ENCODE data around the gene CPED1.
"Not testable (repeated sequence)": the region's sequence is repeated elsewhere in the genome, so short reads cannot be mapped to it uniquely, and the experiment has no call there.

The CPED1 gene

DNA sequence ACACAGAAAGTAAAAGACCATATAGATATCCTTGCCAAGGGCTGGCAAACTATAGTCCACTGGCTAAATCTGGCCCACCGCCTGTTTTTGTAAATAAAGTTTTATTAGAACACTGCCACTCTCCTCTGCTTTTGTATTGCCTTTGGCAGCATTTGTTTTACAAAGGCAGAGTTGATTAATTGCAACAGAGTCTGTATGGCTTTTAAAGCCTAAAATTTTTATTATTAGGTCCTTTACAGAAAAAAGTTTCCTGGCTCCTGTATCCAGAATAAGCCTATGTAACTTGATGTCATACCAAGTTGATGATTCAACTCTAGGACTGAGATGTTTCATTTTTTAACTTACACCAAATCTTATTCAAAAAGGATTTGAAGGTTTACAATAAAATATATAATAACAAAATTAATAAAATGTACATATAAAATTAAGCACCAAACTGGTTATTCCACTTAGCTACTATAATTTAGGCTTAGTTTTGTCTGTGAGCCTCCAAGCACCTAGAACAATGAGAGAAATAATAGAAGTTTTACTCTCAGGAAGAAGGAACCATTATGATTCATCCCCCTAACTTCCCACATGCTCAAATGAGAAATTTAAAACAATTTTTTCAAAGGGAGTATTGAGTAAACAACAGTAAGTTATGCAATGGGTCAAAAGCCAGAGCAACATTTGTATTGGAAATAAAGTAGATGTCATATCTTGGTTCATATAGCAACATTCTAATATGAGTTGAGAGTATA is 31.9 kb downstream of the CPED1 start:
- DNase-seq (ENCODE audit: low spot score) = no peak

DNA sequence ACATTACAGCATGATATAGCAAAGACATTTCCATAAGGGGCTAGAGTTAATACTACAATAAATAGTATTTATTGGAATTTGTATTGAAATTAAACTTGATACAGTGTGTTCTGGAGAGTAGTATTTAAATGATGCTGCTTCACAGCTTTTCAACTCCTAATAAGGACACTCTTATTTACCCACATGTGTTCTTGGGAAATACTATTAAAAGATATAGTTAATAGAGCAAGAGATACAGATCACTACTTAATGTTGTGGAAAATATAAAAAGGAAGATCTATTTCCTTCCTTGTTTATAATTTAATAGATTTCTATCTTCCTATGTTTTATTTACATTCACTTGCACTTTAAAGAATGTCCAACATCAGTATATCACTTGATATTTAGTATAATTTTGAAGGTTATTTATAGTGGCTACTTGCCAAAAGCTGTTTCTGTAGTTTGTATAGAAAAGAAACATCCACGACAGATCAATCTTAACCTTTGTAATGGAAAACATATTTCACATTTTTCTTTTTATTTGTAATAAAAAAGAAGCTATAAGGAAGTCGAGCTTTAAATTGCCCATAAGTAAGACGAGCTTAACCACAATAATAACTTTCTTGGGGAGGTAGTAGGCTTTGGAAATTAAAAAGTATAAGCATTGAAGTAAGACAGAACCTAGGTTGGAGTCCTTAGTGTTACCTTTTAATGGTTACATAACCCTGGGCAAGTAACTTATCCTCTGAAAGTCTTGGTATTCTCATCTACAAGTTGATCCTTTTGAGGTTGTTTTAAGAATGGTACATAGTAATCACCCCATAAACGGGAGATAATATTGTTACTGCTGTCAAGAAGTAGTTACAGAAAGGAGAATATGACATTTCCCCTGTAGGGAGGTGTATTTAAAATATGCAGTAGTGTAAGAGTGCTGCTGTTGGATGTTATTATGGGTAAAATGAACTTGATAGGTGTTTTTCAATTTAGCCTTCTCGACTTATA is 32.8 kb downstream of the CPED1 start:
- no peak for DNase-seq (ENCODE audit: low spot score)

GRCh38 chr7:121023194-121023593 is 34.7 kb downstream of the CPED1 start:
- no peak for DNase-seq (ENCODE audit: low spot score)

DNA sequence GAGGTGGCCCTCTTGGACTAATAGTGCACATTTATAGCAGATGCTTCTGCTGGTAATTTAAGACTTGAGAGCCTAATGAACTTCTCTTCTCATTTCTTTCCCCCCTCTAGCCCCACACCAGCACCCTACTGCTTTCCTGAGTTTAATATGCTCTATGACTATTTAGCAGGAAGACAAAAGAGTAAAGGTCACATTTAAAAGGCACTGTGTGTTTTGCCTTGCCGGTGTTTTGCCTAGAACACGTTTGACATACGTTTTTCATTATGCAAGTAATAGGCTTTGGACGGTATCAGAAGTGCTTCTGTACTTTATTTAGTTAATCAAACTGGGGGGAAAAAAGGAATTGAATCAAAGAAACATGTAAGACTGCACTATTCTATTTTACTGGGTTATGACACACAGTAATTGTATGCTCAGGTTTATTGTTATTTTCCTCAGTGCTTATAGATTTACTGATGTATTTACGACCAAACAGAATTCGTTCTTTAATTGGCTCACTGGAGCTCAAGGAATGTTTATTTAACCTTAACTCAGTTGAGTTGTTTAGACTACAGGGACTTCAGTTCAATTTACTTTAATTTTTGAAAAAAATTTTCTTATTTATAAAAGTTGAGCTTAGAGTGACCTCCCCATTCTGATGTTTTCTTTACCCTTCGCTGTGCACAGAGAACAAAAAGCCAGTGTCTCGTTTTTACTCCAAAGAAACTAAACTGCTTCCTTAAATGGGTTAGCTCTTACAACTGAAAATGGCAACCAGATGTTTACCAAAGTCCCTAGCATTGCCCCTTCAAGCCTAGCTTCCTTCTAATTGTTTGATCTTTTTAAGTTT is 35.4 kb downstream of the CPED1 start:
- DNase-seq (ENCODE audit: low spot score) = no peak

DNA sequence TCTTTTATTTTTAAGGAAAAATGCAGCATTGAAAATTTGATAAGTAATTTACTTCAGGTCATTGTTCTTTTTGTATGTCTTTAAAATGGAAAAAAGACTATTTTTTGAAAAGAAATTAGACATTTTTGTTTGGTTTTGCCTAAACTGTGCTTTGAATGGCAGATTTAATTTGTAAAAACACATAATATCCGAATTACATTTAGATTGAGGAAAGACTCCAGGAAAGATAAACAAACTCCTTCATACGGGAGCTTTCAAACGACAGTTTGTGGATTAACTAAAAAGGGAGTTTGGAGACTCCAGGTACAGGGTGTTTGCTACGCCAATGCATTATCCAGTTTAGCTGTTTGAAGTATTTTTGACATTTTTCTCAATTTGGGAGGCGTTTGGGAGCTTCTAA is 36.1 kb downstream of the CPED1 start:
- DNase-seq (ENCODE audit: low spot score) = no peak

GRCh38 chr7:121026159-121026558 is 37.6 kb downstream of the CPED1 start:
- no peak for DNase-seq (ENCODE audit: low spot score)

- DNase-seq (ENCODE audit: low spot score) = no peak
Observed at GRCh38 chr7:121026577-121027111, 38.1 kb downstream of the CPED1 start.

DNA sequence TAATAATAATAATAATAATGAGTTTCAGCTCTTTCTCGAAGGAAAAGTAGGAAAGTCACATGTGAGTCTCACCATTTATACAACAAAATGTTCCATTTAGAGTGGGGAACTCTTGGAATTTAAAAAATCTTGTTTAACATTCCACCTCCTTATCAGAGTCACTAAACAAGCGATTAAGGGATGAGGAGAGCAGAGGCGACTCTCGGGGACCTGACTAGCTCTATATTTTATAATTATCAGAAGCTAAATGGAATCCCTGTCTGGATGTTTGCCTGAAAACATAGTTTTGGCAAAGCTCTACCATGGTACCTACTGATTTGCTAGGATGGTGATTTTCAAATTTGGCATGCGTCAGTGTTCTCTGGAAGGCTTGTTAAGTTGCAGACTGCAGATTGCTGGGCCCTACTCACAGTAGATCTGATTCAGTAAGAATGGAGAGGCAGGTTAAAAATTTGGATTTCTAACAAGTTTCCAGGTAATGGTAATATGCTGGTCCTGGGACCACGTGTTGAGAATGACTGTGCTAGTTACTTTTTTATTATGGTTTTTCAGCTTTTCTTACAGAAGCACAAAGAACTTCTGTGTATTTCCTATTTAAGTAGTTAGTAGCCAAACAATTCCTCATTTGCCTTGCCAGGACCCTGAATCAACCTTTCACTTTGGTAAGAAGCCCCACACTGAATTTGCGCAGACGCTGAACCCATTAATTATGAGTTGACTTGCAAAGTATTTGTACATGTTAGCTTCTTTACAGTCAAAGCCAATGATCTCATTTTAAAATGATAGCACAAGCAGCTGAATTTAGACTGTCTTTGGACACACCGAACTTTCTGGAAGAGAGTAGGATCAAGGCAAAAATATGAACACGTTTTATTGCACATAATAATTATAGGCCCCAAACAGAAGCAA is 39.5 kb downstream of the CPED1 start:
- no peak for DNase-seq (ENCODE audit: low spot score)

- DNase-seq (ENCODE audit: low spot score) = no peak
Observed at GRCh38 chr7:121029302-121029701, 40.8 kb downstream of the CPED1 start.

- DNase-seq (ENCODE audit: low spot score) = no peak
Observed at GRCh38 chr7:121030308-121030707, 41.8 kb downstream of the CPED1 start.

- DNase-seq (ENCODE audit: low spot score) = no peak
Observed at GRCh38 chr7:121032645-121033460, 44.3 kb downstream of the CPED1 start.

GRCh38 chr7:121034929-121035328 is 46.4 kb downstream of the CPED1 start:
- DNase-seq (ENCODE audit: low spot score) = no peak

DNA sequence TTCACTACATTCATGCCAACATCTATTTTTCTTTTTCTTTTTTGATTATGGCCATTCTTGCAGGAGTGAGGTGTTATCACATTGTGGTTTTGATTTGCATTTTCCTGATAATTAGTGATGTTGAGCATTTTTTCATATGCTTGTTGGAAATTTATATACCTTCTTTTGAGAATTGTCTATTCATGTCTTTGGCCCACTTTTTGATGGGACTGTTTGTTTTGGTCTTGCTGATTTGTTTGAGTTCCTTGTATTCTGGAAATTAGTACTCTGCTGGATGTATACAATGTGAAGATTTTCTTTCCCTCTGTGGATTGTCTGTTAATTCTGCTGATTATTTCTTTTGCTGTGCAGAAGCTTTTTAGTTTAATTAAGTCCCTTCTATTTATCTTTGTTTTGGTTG is 48.3 kb downstream of the CPED1 start:
- DNase-seq (ENCODE audit: low spot score) = not testable (repeated sequence)

- not testable (repeated sequence) for DNase-seq (ENCODE audit: low spot score)
Observed at GRCh38 chr7:121037329-121037728, 48.8 kb downstream of the CPED1 start.

DNA sequence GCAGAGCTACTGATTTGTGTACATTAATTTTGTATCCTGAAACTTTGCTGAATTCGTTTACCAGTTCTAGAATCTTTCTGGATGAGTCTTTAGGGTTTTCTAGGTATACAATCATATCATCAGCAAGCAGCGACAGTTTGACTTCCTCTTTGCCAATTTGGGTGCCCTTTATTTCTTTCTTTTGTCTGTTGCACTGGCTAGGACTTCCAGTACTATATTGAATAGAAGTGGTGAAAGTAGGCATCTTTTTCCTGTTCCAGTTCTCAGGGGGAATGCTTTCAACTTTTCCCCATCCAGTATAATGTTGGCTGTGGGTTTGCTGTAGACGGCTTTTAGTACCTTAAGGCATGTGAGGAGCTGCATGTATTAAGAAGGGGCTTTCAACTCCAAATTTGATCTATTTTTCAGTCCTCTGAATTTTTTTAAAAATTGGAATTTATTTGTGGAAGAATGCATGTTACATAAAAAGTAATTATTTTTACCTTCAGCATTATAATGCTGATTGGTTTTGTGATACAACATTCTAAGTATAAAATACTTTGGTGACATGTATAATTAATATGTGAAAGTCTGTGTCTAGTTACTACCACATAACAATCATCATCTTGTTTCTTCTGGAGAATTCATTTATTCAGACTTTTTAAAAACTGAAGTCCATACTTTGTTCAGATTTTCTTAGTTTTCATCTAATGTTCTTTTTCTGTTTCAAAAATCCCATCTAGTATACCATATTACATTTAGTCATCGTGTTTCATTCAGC is 49.6 kb downstream of the CPED1 start:
- no peak for DNase-seq (ENCODE audit: low spot score)

GRCh38 chr7:121038717-121039509 is 50.4 kb downstream of the CPED1 start:
- DNase-seq (ENCODE audit: low spot score) = no peak

GRCh38 chr7:121039510-121039822 is 51.0 kb downstream of the CPED1 start:
- no peak for DNase-seq (ENCODE audit: low spot score)

- no peak for DNase-seq (ENCODE audit: low spot score)
Observed at GRCh38 chr7:121039994-121040393, 51.5 kb downstream of the CPED1 start.

Data from AG08396 (cell line).